Natural killer cell (primary cell): Measurements from ENCODE around the gene PRKN. TPM values are rescaled to one million over a fixed set of nuclear protein-coding genes. Genes with fewer than 3 reads are reported as not detected.

Experiments used
- ATAC-seq, 3 donors: fragments of 150-1000 bp in 2 of 3; fragments of 200-7000 bp in 1 of 3; cut with Tn5 transposase; 1 replicate in 1 of 3; 2 replicates in 2 of 3; pipeline ENCODE4 v1.10.0; 2021; ENCODE audit warnings: mild to moderate bottlenecking in 2 of 3, moderate library complexity in 2 of 3
- DNase-seq, 2 donors: peaks; one replicate each; pipeline versions ENCODE4 v3.0.0 to v3.0.0-alpha.2; 2013 to 2021; ENCODE audit warnings: mixed read lengths in 1 of 2
- H3K27ac ChIP-seq: one replicate; pipeline ENCODE4 v1.5.1; 2013; ENCODE audit warnings: mild to moderate bottlenecking, low read length
- H3K27me3 ChIP-seq: one replicate; pipeline ENCODE4 v1.6.1; 2013; ENCODE audit warnings: low read length; ENCODE audit not compliant: control insufficient read depth, insufficient read depth
- H3K36me3 ChIP-seq: one replicate; pipeline ENCODE4 v1.6.1; 2013; ENCODE audit warnings: low read length; ENCODE audit not compliant: control insufficient read depth, insufficient read depth
- H3K4me1 ChIP-seq: one replicate; pipeline ENCODE4 v1.6.1; 2013; ENCODE audit warnings: low read length; ENCODE audit not compliant: control insufficient read depth, insufficient read depth
- H3K4me3 ChIP-seq: one replicate; pipeline ENCODE4 v1.5.1; 2013; ENCODE audit warnings: low read length
- H3K9me3 ChIP-seq: one replicate; pipeline ENCODE4 v1.6.1; 2013; ENCODE audit warnings: low read length; ENCODE audit not compliant: control insufficient read depth, insufficient read depth
- H3K27ac Mint-ChIP-seq, 2 donors: one replicate each; pipeline ENCODE4 v1.8.0; 2022; ENCODE audit warnings: mild to moderate bottlenecking in 2 of 2, mixed read lengths in 2 of 2, moderate library complexity in 1 of 2
- H3K27me3 Mint-ChIP-seq, 2 donors: one replicate each; pipeline ENCODE4 v1.8.0; 2022; ENCODE audit warnings: low read depth in 2 of 2, mixed read lengths in 2 of 2
- H3K36me3 Mint-ChIP-seq: one replicate; pipeline ENCODE4 v1.8.0; 2022; ENCODE audit warnings: mixed read lengths
- H3K4me1 Mint-ChIP-seq, 2 donors: one replicate each; pipeline ENCODE4 v1.8.0; 2022; ENCODE audit warnings: mixed read lengths in 2 of 2
- H3K4me3 Mint-ChIP-seq: one replicate; pipeline ENCODE4 v1.8.0; 2022; ENCODE audit warnings: mild to moderate bottlenecking, moderate library complexity, mixed read lengths
- H3K9me3 Mint-ChIP-seq, 2 donors: one replicate each; pipeline ENCODE4 v1.8.0; 2022; ENCODE audit warnings: mixed read lengths in 2 of 2
- CTCF ChIP-seq: fragments of 200-600 bp; IDR thresholded peaks from one replicate; pipeline ENCODE4 v1.8.0; 2022; ENCODE audit warnings: antibody characterized with exemption
- WGBS: methylation state at CpG from one replicate; pipeline ENCODE4 v1.1.7; 2013; ENCODE audit warnings: missing lambda C conversion rate; ENCODE audit not compliant: insufficient coverage; 5-methylcytosine and 5-hydroxymethylcytosine counted together
- intact Hi-C: fragments of 100-400 bp; cut with micrococcal nuclease; formaldehyde crosslinking; loops from one replicate; pipeline ENCODE4 v1.14.2; 2022
- total RNA-seq, 4 donors: library from RNA; stranded (reverse); fragments of 120-200 nt in 1 of 4; gene quantifications; one replicate each; pipeline versions ENCODE4 v1.2.3 to v1.2.4, GENCODE V29; 2013 to 2022

PRKN gene
- total RNA-seq, 3 donors from 2014 or later (not counting 1 experiment from before 2014, with no cell fraction given), result 1.4 to 1.9 (median 1.9) TPM

GRCh38 chr6:161985876-161986423 is 741.6 kb downstream of the PRKN start:
- H3K27ac Mint-ChIP-seq, result no peak overlapping the region
- DNase-seq (no peak), ATAC-seq (no peak)
- peaks cover 21% of the 10 kb centered on the region for H3K9me3 ChIP-seq
- intact Hi-C loops, result no loop called here
- peaks cover 4 to 14% of the 10 kb centered on the region in 2 donors for H3K9me3 Mint-ChIP-seq
- TF ChIP-seq CTCF, result no peak
- H3K4me3 Mint-ChIP-seq, result no peak overlapping the region
- H3K4me1 ChIP-seq, result no peaks in the 10 kb centered on the region
- no peak overlapping the region for H3K27ac ChIP-seq
- H3K27me3 Mint-ChIP-seq, result no peaks in the 10 kb centered on the region
- H3K4me3 ChIP-seq, result no peak overlapping the region
- WGBS, result 92% methylated on average over 3 of the region's 3 CpGs
- H3K36me3 ChIP-seq, result no peaks in the 10 kb centered on the region
- no peaks in the 10 kb centered on the region for H3K4me1 Mint-ChIP-seq
- peaks cover 17% of the 10 kb centered on the region for H3K36me3 Mint-ChIP-seq
- no peaks in the 10 kb centered on the region for H3K27me3 ChIP-seq

- peaks cover 17% of the 10 kb centered on the region for H3K9me3 ChIP-seq
- intact Hi-C loops, result no loop called here
- no peak overlapping the region for H3K27ac Mint-ChIP-seq
- no peaks in the 10 kb centered on the region for H3K4me1 ChIP-seq
- no peak for TF ChIP-seq CTCF
- H3K36me3 ChIP-seq, result no peaks in the 10 kb centered on the region
- H3K4me3 ChIP-seq, result no peak overlapping the region
- no peaks in the 10 kb centered on the region for H3K4me1 Mint-ChIP-seq
- H3K36me3 Mint-ChIP-seq, result peaks cover 6% of the 10 kb centered on the region
- no peak for ATAC-seq
- no peak overlapping the region for H3K4me3 Mint-ChIP-seq
- peaks cover 4 to 13% of the 10 kb centered on the region in 2 donors for H3K9me3 Mint-ChIP-seq
- DNase-seq, result no peak
- WGBS, result 80% methylated on average over 4 of the region's 4 CpGs
- H3K27me3 ChIP-seq, result no peaks in the 10 kb centered on the region
- H3K27me3 Mint-ChIP-seq, result no peaks in the 10 kb centered on the region
- H3K27ac ChIP-seq, result no peak overlapping the region
Observed at GRCh38 chr6:161984713-161985112, 742.9 kb downstream of the PRKN start.

- no peaks in the 10 kb centered on the region for H3K36me3 Mint-ChIP-seq
- TF ChIP-seq CTCF, result no peak
- H3K36me3 ChIP-seq, result no peaks in the 10 kb centered on the region
- H3K27ac ChIP-seq, result no peak overlapping the region
- no peak overlapping the region for H3K27ac Mint-ChIP-seq
- peaks cover 3 to 8% of the 10 kb centered on the region in 2 donors for H3K9me3 Mint-ChIP-seq
- no peak overlapping the region for H3K4me3 ChIP-seq
- no peaks in the 10 kb centered on the region for H3K27me3 Mint-ChIP-seq
- no peaks in the 10 kb centered on the region for H3K9me3 ChIP-seq
- intact Hi-C loops, result no loop called here
- DNase-seq (no peak), ATAC-seq (no peak)
- no peak overlapping the region for H3K4me3 Mint-ChIP-seq
- no peaks in the 10 kb centered on the region for H3K4me1 Mint-ChIP-seq
- H3K27me3 ChIP-seq, result no peaks in the 10 kb centered on the region
- WGBS, result 90% methylated on average over 2 of the region's 4 CpGs
- H3K4me1 ChIP-seq, result no peaks in the 10 kb centered on the region
Observed at GRCh38 chr6:161976553-161976952, 751.0 kb downstream of the PRKN start.

- intact Hi-C loops, result no loop called here
- H3K27me3 ChIP-seq, result no peaks in the 10 kb centered on the region
- no peaks in the 10 kb centered on the region for H3K27me3 Mint-ChIP-seq
- no peak overlapping the region for H3K4me3 Mint-ChIP-seq
- ATAC-seq, result no peak
- no peaks in the 10 kb centered on the region for H3K36me3 ChIP-seq
- no peak overlapping the region for H3K27ac ChIP-seq
- H3K9me3 ChIP-seq, result no peaks in the 10 kb centered on the region
- no peaks in the 10 kb centered on the region for H3K36me3 Mint-ChIP-seq
- DNase-seq, result no peak
- no peaks in the 10 kb centered on the region for H3K4me1 Mint-ChIP-seq
- no peaks in the 10 kb centered on the region for H3K4me1 ChIP-seq
- TF ChIP-seq CTCF, result no peak
- no peak overlapping the region for H3K4me3 ChIP-seq
- 73% methylated on average over 8 of the region's 9 CpGs for WGBS
- peaks cover 2 to 5% of the 10 kb centered on the region in 2 donors for H3K9me3 Mint-ChIP-seq
- H3K27ac Mint-ChIP-seq, result no peak overlapping the region
Observed at GRCh38 chr6:161973064-161973463, 754.5 kb downstream of the PRKN start.
